GM18502 (cell line): ENCODE results near the gene TAS1R2.

Experiments used
- ATAC-seq: cut with Tn5 transposase; IDR thresholded peaks from one replicate; pipeline ENCODE4 v1.9.1; 2021; ENCODE audit warnings: mild to moderate bottlenecking; ENCODE audit not compliant: unreplicated experiment, poor library complexity

The TAS1R2 gene

DNA sequence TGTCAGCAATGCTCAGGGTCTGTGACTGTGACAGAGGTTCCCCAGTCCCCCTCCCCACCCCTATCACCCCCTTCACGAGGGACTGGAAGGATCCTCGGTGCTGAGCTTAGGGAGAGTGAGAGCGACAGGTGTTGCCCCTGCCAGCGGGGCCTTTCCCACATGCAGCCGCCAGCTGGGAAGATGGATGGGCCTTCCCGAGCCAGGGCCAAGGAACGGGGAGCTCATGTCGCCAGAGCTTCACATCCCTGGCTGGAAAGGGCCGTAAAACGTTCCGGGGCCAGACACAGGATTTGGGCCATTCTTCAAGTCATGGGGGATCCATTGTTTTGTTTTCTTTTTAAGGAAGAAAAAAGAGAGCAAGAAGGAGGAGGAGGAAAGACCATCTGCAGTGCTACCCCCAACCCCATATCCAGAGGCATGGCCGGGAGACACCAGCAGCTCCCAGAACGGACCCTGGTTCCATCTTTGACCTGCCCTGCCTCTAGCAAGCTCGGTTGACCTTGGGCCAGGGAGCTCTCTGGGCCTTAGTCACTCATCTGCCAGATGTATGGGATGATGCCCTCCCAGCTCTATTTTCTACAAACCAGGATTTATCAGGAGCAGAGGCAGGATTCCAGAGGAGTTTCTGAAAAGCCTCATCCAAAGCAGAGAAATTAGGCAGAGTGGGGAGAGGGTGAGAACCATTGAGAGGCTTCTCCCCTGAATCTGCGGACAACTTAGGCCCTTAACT, 54.1 kb downstream of the TAS1R2 start:
- no peak for ATAC-seq

DNA sequence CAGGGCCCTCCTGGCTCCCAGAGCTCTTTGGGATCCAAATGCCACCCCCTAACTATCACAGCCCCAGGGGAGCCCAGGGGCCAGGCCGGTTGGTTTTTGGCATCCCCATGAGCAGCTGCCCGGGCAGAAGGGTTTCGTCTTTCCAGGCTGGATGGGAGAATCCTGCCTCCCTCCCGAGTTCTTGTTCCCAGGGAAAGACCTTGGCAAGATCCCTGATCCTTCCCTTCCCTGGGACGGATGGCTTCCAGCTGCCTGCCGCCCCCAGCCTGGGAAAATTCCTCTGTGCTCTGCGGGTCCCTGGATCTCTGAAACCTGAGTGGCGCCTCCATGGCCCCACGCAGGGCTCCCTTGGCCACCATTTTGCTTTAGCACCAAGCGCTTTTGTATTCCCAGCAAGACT, 55.6 kb downstream of the TAS1R2 start:
- no peak for ATAC-seq

DNA sequence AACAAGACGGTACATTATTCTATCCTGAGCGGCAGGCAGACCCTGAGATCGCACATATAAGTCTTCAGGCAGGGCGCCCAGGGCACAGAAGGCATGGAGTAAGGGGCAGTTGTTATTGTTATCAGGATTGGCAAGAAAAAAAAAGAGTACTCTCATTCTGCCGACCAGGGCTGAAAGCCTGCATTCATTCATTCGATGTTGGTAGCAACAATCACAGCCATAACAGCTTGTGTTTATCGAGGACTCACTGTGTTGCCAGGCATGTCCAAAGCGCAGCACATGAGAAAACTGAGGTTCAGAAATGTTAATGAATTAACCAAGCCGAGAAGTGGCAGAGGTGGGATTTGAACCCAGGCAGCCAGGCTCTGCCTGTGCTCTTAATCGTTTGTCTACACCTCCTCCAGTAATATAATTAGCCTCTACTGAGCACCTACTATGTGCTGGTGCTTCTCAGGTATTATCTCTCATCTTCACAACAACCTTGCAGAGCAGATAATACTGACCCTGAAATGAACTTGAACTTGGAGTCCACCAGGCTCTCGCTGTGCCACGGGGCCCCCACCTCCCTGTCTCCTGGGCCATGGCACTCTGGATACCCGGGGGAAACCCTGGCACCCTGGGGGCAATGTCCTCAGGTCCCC, 56.2 kb downstream of the TAS1R2 start:
- no peak for ATAC-seq

DNA sequence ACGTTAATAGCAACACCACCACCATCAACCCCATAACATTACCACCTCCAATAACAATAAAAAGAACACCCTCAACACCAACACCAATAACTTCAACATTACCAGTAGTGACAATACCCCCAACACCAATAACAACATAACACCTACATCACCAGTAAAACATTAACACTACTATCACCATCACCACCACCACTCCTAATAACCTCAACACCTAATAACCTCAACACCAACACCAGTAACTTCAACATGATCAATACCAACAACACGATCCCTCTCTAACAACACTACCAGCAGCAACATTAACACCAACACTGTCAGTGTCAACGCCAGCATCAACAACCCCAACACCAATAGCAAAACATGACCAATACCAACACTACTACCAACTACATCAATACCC, 57.2 kb downstream of the TAS1R2 start:
- ATAC-seq = no peak

DNA sequence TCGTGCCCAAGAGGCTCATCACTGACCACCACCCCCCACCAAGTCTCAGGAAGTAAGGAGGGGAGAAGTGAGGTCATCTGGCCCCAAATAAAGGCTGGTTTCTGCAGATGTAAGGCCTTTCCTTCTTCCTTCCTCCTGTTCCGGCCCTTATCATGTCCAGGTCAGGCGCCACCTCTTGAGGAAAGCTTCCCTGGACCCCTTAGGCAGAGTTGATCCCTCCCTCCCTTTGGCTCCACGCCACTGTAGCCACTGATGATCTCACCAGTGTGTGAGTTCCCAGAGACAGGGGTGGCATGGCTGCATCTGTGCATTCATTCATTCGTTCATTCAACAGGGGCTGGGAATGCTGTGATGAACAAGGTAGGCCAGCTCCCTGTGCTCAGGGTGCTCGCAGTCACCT, 59.2 kb downstream of the TAS1R2 start:
- ATAC-seq = no peak

DNA sequence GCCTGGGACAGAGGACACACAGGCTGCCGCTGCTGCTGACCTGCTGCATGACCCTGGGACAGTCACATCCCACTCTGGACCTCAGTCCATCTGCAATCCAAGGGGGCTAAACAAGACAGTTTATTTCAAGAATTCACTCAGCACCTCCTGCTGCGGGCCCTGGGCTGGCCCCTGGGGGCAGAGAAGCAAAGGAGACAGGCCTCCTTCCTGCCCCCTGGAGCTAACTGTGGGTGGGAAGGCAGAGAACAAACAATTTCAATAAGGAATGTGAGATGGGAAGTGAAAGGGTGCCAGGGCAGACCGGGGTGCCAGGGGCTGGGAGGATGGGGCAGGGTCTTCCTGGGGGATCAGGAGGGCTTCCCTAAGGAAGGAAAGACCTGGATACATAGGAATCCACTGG, 60.0 kb downstream of the TAS1R2 start:
- no peak for ATAC-seq

DNA sequence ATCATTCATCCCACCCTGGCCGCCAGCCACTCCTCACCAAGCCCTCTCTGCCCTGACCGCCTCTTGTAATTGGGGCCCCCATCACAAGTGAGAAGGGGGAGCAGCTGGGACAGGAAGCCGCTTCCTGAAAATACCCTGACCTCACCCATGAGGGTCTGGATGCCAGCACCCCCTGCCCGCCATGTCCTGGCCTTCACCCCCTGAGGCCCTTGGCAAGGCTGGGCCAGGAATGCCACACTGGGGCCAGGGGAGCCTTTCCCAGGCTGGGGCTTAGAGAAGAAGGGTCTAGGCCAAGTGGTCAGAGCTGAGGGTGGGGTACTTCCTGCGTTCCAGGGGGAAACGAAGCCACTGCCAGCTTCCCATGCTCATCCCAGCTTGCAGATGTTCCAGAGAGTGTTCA, 60.5 kb downstream of the TAS1R2 start:
- no peak for ATAC-seq

DNA sequence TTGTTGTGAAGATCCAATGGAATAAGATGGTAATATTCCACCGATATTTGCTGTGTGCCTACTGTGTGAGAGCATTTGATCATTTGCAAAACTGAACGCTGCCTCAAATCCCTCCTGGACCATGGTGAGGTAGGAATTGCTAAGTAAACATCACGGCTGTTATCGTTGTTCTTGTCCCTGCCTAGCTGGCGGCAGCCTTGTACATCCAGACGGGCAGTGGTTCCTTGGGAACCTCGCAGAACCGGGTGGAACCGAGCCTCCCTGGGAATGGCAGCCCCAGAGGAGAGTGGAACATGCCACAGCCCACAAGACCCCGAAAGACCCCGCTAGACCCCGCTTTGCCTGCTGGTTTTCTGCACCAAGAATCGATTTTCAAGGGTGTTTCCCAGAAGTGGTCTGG, 60.9 kb downstream of the TAS1R2 start:
- no peak for ATAC-seq

DNA sequence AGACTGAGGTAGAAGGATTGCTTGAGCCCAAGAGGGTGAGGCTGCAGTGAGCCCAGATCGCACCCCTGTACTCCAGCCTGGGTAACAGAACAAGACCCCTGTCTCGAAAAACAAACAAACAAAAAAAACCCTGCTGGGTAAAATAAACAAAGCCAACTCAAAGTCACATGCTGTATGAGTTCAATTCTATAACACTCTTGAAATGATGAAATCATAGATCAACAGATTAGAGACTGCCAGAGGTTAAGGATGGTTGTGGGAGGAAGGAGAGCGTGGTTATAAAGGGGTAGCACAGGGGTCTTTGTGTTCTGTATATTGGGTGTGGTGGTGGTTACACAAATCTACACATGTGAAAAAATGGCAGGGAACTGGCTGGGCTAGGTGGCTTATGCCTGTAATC, 62.5 kb downstream of the TAS1R2 start:
- no peak for ATAC-seq

DNA sequence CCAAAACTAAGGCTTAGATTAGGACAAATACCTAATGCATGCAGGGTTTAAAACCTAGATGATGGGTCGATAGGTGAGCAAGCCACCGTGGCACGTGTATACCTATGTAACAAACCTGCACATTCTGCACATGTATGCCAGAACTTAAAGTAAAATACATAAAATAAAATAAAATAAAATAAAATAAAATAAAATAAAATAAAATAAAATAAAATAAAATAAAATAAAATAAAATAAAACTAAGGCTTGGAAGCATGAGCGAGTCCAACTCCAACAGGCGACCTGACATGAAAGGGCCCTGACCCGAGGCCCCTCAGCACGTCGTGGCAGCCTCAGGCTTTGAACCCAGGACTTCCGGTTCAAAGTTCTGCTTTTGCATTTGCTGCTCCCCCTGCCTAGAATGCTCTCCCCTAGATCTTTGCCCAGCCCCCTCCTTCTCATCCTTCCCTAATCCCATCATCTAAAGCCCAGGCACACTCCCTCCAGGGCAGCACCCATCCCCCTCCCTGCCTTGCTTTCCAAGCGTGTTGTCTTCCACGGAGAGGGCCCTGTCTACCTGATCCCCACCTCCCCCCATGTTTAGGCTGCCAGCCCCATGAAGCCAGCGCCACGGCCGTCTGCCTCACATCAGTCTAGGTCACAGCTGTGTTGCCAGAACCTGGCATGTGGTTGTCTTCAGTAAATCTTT, 64.3 kb downstream of the TAS1R2 start:
- ATAC-seq = no peak

DNA sequence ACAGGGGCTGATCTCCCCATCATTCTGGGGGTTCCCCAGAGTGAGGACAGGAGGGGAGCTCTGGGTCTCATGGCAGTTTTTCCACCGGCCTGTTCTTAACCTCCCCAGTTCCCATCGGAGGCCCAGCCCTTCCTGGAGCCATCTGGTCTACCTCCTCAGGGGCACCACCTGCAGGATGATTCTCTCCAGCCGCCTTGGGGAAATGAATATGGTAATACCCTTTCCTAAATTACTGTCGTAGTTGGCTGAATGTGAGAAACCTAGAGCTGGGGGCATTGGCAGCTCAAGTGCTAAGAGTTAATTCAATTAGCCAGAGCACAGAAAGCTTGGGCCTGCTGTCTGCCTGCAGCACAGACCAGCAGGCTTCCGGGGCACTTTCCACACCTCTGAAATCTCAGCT, 64.9 kb downstream of the TAS1R2 start:
- no peak for ATAC-seq

DNA sequence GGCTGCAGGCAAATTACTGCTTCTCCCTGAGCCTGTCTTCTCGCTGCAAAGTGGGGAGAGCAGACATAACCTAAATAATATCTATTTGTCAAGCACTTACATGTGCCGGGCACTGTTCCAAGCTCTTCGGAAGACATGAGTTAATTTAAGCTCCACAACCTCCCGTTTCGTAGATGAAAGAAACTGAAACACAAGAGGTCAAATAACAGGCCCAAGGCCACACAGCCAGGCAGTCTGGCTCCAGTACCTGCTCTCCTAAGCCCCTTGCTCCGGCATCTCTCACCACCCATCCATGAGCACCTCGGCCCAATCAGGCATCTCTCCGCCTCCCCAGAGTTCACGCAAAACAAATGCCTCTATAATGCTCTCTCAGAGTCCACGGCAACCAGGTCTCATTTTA, 65.4 kb downstream of the TAS1R2 start:
- no peak for ATAC-seq

DNA sequence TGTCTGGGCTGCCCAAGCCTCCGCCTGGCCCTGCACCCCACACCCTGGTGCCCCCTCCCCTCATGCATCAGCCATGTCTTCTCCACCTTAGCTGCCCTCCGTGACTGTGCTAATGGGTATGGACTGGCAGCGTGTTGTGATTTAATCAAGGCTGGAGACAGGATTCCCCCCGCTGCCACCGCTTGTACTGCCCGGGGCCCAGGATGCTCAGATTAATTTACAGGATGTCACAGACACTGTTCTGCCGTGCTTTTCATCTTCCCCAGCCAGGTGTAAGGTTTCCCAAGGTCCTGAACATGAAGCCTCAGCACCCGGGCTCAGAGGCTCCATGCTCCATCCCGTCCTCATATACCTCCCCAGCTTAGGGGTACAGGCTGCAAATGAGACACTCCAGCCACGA, 66.3 kb downstream of the TAS1R2 start:
- ATAC-seq = no peak

DNA sequence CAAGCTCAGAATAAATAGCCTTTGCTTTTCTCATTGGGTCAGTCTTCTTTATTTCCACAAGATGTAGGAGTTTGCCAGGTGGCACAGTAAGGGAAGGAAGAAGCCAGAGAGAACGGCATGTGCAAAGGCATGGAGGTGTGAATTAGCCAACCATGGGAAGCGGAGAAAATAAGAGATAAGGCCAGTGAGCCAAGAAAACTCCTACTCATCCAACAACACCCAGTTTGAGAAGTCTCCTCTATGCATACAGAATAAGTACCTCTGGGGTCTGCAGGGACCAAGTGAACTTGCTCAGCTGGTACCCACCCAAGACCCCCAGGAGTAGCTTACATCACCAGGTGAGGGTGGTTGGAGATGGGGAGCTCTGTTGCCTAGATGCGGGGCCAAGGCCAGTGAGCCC, 66.7 kb downstream of the TAS1R2 start:
- no peak for ATAC-seq
